GM23338 (cell line): ENCODE results near the gene NLRP14. TPM values are rescaled to one million over a fixed set of nuclear protein-coding genes. Genes with fewer than 3 reads are reported as not detected.

Experiments used
- ATAC-seq: fragments of 200-7000 bp; cut with Tn5 transposase; 3 replicates; pipeline ENCODE4 v1.9.1; 2020
- DNase-seq: peaks from one replicate; pipeline ENCODE4 v3.0.0-alpha.2; 2015; ENCODE audit warnings: low spot score
- H2AFZ ChIP-seq: fragments of 200-600 bp; sonication (generic); 2 replicates; pipeline ENCODE4 v1.8.0; 2016; ENCODE audit warnings: antibody characterized with exemption, mild to moderate bottlenecking, moderate library complexity
- H3F3A ChIP-seq: fragments of 200-600 bp; sonication (generic); replicated peaks from 2 replicates; pipeline ENCODE4 v1.8.0; 2017; ENCODE audit warnings: antibody characterized with exemption, mixed run types, low read depth
- H3K27ac ChIP-seq: fragments of 200-600 bp; sonication (generic); 2 replicates; pipeline ENCODE4 v1.6.1; 2016; ENCODE audit warnings: low read depth
- H3K27me3 ChIP-seq: fragments of 200-600 bp; sonication (generic); 2 replicates; pipeline ENCODE4 v1.8.0; 2016; ENCODE audit warnings: mild to moderate bottlenecking, mixed run types, moderate library complexity; ENCODE audit not compliant: insufficient read depth
- H3K36me3 ChIP-seq: fragments of 200-600 bp; sonication (generic); 2 replicates; pipeline ENCODE4 v1.8.0; 2016; ENCODE audit warnings: mild to moderate bottlenecking; ENCODE audit not compliant: insufficient read depth
- H3K4me1 ChIP-seq: fragments of 200-600 bp; sonication (generic); 2 replicates; pipeline ENCODE4 v1.8.0; 2016; ENCODE audit warnings: mild to moderate bottlenecking, moderate library complexity; ENCODE audit not compliant: insufficient read depth
- H3K4me2 ChIP-seq: fragments of 200-600 bp; sonication (generic); 2 replicates; pipeline ENCODE4 v1.7.1; 2017; ENCODE audit warnings: mixed run types
- H3K4me3 ChIP-seq: fragments of 200-600 bp; sonication (generic); 2 replicates; pipeline ENCODE4 v1.6.1; 2016; ENCODE audit warnings: mixed run types
- H3K79me2 ChIP-seq: fragments of 200-600 bp; sonication (generic); replicated peaks from 2 replicates; pipeline ENCODE4 v1.8.0; 2017; ENCODE audit warnings: mild to moderate bottlenecking; ENCODE audit not compliant: insufficient read depth
- H3K9me2 ChIP-seq: fragments of 200-600 bp; sonication (generic); 2 replicates; pipeline ENCODE4 v1.8.0; 2017; ENCODE audit not compliant: insufficient read depth
- H4K20me1 ChIP-seq: fragments of 200-600 bp; sonication (generic); replicated peaks from 2 replicates; pipeline ENCODE4 v1.8.0; 2017; ENCODE audit warnings: mild to moderate bottlenecking; ENCODE audit not compliant: insufficient read depth
- H3K27ac Mint-ChIP-seq: 2 replicates; pipeline ENCODE4 v1.8.0; 2020; ENCODE audit warnings: inconsistent platforms, mild to moderate bottlenecking, moderate library complexity, mixed read lengths
- H3K27me3 Mint-ChIP-seq: 3 replicates; pipeline ENCODE4 v1.8.0; 2022; ENCODE audit warnings: low read depth, mild to moderate bottlenecking, moderate library complexity, mixed read lengths, inconsistent platforms; ENCODE audit not compliant: insufficient read depth, poor library complexity
- H3K36me3 Mint-ChIP-seq: 3 replicates; pipeline ENCODE4 v1.8.0; 2021; ENCODE audit warnings: low read depth, mild to moderate bottlenecking, inconsistent platforms, moderate library complexity, mixed read lengths
- H3K4me1 Mint-ChIP-seq: 3 replicates; pipeline ENCODE4 v1.8.0; 2020; ENCODE audit warnings: mild to moderate bottlenecking, inconsistent platforms, mixed read lengths
- H3K4me3 Mint-ChIP-seq: 3 replicates; pipeline ENCODE4 v1.8.0; 2021; ENCODE audit warnings: moderate library complexity, mild to moderate bottlenecking, inconsistent platforms, mixed read lengths
- H3K9me3 Mint-ChIP-seq: 3 replicates; pipeline ENCODE4 v1.8.0; 2020; ENCODE audit warnings: moderate library complexity, mild to moderate bottlenecking, inconsistent platforms, mixed read lengths
- CREB1 ChIP-seq: fragments of 250-450 bp; sonication (Bioruptor Pico); IDR thresholded peaks from 2 replicates; pipeline ENCODE4 v1.5.0; 2020; ENCODE audit warnings: low read depth, mild to moderate bottlenecking, moderate library complexity
- EZH2 ChIP-seq: fragments of 200-600 bp; sonication (generic); IDR thresholded peaks from one replicate; pipeline ENCODE4 v1.8.0; 2017; ENCODE audit warnings: antibody characterized with exemption, mild to moderate bottlenecking, low read depth; ENCODE audit not compliant: unreplicated experiment
- EZH2phosphoT487 ChIP-seq: fragments of 200-600 bp; sonication (generic); IDR thresholded peaks from one replicate; pipeline ENCODE4 v1.8.1; 2018; ENCODE audit warnings: antibody characterized with exemption; ENCODE audit not compliant: unreplicated experiment
- JUNB ChIP-seq: IDR thresholded peaks from one replicate; pipeline ENCODE4 v1.6.1; 2016; ENCODE audit warnings: antibody characterized with exemption; ENCODE audit not compliant: unreplicated experiment
- NANOG ChIP-seq: IDR thresholded peaks from 2 replicates; pipeline ENCODE4 v1.6.1; 2016; ENCODE audit warnings: antibody characterized with exemption, borderline replicate concordance
- POLR2AphosphoS5 ChIP-seq: IDR thresholded peaks from 2 replicates; pipeline ENCODE4 v1.6.1; 2016; ENCODE audit warnings: antibody characterized with exemption, low read depth
- STAT1 ChIP-seq: IDR thresholded peaks from one replicate; pipeline ENCODE4 v1.6.1; 2016; ENCODE audit warnings: antibody characterized with exemption; ENCODE audit not compliant: unreplicated experiment
- ZNF114 ChIP-seq: fragments of 250-450 bp; sonication (Bioruptor Pico); IDR thresholded peaks from 2 replicates; pipeline ENCODE4 v1.5.0; 2020; ENCODE audit warnings: mild to moderate bottlenecking, moderate library complexity
- ZNF331 ChIP-seq: fragments of 250-450 bp; sonication (Bioruptor Pico); IDR thresholded peaks from 2 replicates; pipeline ENCODE4 v1.5.0; 2020; ENCODE audit warnings: low read depth, mild to moderate bottlenecking, moderate library complexity
- polyA plus RNA-seq: library from polyadenylated mRNA; unstranded; fragments of >200 nt; fragmentation: Nextera tagmentation; extraction: Ambion mirVana; gene quantifications from 2 replicates; pipeline ENCODE4 v1.2.1, GENCODE V29; 2016
- total RNA-seq: library from RNA; depleted of rRNA; stranded (reverse); fragments of >200 nt; shearing (Covaris generic); gene quantifications from 2 replicates; pipeline ENCODE4 v1.2.3, GENCODE V29; 2014
- TF ChIP-seq, protein P1 (sequence below), 2 experiments: fragments of 200-600 bp in 1 of 2; sonication (generic) in 1 of 2; conservative IDR thresholded peaks; 2 replicates each; pipeline versions ENCODE4 v1.5.1 to v1.6.1; 2016 to 2017; ENCODE audit warnings: antibody characterized with exemption in 2 of 2, low read depth in 2 of 2, mild to moderate bottlenecking in 2 of 2, moderate library complexity in 1 of 2
- TF ChIP-seq, protein P2 (sequence below): IDR thresholded peaks from one replicate; pipeline ENCODE4 v1.6.1; 2018; ENCODE audit warnings: antibody characterized with exemption; ENCODE audit not compliant: unreplicated experiment
- TF ChIP-seq, protein P3 (sequence below): IDR thresholded peaks from 2 replicates; pipeline ENCODE4 v1.6.1; 2016; ENCODE audit warnings: antibody characterized with exemption
- TF ChIP-seq, protein P4 (sequence below): fragments of 250-450 bp; sonication (Bioruptor Pico); IDR thresholded peaks from 2 replicates; pipeline ENCODE4 v1.5.0; 2020; ENCODE audit warnings: mild to moderate bottlenecking, moderate library complexity

NLRP14 gene
- total and polyA plus RNA-seq, 2 experiments from 2014 or later, result 0.10 TPM; not detected in 1

DNA sequence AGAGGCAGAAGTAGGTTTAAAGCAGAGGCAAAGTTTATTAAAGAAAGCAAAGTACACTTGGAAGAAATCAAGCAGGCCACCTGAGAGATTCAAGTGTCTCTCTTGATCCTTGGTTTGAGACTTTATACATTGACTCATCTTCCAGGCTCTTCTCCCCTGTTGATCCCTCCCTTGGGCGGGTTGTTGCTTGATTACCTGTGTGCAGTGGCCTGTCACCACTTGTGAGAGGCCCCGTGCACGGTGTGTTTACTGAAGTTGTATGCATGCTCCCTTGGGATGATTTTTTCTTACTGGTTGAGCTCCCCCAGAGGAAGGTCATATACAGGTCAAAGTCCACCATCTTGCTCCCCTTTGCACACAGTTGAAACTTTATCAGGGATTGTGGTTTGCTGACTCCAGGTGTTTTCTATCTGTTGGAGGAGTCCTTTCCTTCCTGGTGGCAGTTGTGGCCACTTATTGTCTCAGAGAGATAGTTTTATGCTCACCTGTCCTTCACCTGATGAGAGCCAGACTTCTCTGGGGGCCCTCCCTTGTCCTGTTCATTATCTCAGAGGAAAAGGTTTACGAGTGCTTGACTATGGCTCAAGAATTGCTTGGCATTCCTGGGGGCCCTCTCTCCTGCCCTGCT is 52.2 kb downstream of the NLRP14 start:
- H3K4me1 Mint-ChIP-seq, result peaks cover 2% of the 10 kb centered on the region; the same call in 1 of the 3 replicates
- no peak for ATAC-seq
- H3K27me3 ChIP-seq, result no peaks in the 10 kb centered on the region

More for the DNA sequence above, 52.2 kb downstream of the NLRP14 start:
- H4K20me1 ChIP-seq, result no peaks in the 10 kb centered on the region
- H3K36me3 ChIP-seq, result no peaks in the 10 kb centered on the region
- no peak overlapping the region for H3K4me2 ChIP-seq
- Mint-ChIP-seq H3K9me3 (peaks cover 4% of the 10 kb centered on the region), H3K36me3 (peaks cover 3% of the 10 kb centered on the region; the same call in 2 of the 3 replicates), H3K27me3 (peaks cover 2% of the 10 kb centered on the region), H3K4me3 (no peak overlapping the region), H3K27ac (no peak overlapping the region)
- no peaks in the 10 kb centered on the region for H3K79me2 ChIP-seq
- no peak for DNase-seq
- TF ChIP-seq, protein P1, sequence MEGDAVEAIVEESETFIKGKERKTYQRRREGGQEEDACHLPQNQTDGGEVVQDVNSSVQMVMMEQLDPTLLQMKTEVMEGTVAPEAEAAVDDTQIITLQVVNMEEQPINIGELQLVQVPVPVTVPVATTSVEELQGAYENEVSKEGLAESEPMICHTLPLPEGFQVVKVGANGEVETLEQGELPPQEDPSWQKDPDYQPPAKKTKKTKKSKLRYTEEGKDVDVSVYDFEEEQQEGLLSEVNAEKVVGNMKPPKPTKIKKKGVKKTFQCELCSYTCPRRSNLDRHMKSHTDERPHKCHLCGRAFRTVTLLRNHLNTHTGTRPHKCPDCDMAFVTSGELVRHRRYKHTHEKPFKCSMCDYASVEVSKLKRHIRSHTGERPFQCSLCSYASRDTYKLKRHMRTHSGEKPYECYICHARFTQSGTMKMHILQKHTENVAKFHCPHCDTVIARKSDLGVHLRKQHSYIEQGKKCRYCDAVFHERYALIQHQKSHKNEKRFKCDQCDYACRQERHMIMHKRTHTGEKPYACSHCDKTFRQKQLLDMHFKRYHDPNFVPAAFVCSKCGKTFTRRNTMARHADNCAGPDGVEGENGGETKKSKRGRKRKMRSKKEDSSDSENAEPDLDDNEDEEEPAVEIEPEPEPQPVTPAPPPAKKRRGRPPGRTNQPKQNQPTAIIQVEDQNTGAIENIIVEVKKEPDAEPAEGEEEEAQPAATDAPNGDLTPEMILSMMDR (conservative IDR thresholded peaks at IDR 0.05; ENCODE audit: low read depth in 2 of 2), result no peak
- TF ChIP-seq, protein P2, sequence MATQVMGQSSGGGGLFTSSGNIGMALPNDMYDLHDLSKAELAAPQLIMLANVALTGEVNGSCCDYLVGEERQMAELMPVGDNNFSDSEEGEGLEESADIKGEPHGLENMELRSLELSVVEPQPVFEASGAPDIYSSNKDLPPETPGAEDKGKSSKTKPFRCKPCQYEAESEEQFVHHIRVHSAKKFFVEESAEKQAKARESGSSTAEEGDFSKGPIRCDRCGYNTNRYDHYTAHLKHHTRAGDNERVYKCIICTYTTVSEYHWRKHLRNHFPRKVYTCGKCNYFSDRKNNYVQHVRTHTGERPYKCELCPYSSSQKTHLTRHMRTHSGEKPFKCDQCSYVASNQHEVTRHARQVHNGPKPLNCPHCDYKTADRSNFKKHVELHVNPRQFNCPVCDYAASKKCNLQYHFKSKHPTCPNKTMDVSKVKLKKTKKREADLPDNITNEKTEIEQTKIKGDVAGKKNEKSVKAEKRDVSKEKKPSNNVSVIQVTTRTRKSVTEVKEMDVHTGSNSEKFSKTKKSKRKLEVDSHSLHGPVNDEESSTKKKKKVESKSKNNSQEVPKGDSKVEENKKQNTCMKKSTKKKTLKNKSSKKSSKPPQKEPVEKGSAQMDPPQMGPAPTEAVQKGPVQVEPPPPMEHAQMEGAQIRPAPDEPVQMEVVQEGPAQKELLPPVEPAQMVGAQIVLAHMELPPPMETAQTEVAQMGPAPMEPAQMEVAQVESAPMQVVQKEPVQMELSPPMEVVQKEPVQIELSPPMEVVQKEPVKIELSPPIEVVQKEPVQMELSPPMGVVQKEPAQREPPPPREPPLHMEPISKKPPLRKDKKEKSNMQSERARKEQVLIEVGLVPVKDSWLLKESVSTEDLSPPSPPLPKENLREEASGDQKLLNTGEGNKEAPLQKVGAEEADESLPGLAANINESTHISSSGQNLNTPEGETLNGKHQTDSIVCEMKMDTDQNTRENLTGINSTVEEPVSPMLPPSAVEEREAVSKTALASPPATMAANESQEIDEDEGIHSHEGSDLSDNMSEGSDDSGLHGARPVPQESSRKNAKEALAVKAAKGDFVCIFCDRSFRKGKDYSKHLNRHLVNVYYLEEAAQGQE, result no peak
- TF ChIP-seq ZNF331 (CRISPR knock-in tag) (no peak), CREB1 (CRISPR knock-in tag) (no peak), POLR2AphosphoS5 (no peak), NANOG (no peak), JUNB (no peak), STAT1 (no peak), EZH2 (no peak), ZNF114 (CRISPR knock-in tag) (no peak), EZH2phosphoT487 (no peak)
- TF ChIP-seq, protein P3, sequence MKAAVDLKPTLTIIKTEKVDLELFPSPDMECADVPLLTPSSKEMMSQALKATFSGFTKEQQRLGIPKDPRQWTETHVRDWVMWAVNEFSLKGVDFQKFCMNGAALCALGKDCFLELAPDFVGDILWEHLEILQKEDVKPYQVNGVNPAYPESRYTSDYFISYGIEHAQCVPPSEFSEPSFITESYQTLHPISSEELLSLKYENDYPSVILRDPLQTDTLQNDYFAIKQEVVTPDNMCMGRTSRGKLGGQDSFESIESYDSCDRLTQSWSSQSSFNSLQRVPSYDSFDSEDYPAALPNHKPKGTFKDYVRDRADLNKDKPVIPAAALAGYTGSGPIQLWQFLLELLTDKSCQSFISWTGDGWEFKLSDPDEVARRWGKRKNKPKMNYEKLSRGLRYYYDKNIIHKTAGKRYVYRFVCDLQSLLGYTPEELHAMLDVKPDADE, result no peak
- TF ChIP-seq, protein P4, sequence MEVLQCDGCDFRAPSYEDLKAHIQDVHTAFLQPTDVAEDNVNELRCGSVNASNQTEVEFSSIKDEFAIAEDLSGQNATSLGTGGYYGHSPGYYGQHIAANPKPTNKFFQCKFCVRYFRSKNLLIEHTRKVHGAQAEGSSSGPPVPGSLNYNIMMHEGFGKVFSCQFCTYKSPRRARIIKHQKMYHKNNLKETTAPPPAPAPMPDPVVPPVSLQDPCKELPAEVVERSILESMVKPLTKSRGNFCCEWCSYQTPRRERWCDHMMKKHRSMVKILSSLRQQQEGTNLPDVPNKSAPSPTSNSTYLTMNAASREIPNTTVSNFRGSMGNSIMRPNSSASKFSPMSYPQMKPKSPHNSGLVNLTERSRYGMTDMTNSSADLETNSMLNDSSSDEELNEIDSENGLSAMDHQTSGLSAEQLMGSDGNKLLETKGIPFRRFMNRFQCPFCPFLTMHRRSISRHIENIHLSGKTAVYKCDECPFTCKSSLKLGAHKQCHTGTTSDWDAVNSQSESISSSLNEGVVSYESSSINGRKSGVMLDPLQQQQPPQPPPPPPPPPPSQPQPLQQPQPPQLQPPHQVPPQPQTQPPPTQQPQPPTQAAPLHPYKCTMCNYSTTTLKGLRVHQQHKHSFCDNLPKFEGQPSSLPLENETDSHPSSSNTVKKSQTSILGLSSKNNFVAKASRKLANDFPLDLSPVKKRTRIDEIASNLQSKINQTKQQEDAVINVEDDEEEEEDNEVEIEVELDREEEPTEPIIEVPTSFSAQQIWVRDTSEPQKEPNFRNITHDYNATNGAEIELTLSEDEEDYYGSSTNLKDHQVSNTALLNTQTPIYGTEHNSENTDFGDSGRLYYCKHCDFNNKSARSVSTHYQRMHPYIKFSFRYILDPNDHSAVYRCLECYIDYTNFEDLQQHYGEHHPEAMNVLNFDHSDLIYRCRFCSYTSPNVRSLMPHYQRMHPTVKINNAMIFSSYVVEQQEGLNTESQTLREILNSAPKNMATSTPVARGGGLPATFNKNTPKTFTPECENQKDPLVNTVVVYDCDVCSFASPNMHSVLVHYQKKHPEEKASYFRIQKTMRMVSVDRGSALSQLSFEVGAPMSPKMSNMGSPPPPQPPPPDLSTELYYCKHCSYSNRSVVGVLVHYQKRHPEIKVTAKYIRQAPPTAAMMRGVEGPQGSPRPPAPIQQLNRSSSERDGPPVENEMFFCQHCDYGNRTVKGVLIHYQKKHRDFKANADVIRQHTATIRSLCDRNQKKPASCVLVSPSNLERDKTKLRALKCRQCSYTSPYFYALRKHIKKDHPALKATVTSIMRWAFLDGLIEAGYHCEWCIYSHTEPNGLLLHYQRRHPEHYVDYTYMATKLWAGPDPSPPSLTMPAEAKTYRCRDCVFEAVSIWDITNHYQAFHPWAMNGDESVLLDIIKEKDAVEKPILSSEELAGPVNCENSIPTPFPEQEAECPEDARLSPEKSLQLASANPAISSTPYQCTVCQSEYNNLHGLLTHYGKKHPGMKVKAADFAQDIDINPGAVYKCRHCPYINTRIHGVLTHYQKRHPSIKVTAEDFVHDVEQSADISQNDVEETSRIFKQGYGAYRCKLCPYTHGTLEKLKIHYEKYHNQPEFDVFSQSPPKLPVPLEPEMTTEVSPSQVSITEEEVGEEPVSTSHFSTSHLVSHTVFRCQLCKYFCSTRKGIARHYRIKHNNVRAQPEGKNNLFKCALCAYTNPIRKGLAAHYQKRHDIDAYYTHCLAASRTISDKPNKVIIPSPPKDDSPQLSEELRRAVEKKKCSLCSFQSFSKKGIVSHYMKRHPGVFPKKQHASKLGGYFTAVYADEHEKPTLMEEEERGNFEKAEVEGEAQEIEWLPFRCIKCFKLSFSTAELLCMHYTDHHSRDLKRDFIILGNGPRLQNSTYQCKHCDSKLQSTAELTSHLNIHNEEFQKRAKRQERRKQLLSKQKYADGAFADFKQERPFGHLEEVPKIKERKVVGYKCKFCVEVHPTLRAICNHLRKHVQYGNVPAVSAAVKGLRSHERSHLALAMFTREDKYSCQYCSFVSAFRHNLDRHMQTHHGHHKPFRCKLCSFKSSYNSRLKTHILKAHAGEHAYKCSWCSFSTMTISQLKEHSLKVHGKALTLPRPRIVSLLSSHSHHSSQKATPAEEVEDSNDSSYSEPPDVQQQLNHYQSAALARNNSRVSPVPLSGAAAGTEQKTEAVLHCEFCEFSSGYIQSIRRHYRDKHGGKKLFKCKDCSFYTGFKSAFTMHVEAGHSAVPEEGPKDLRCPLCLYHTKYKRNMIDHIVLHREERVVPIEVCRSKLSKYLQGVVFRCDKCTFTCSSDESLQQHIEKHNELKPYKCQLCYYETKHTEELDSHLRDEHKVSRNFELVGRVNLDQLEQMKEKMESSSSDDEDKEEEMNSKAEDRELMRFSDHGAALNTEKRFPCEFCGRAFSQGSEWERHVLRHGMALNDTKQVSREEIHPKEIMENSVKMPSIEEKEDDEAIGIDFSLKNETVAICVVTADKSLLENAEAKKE (CRISPR knock-in tag), result no peak
- no peaks in the 10 kb centered on the region for H3F3A ChIP-seq
- no peak overlapping the region for H3K27ac ChIP-seq
- no peaks in the 10 kb centered on the region for H3K9me2 ChIP-seq
- H3K4me3 ChIP-seq, result no peak overlapping the region
- H3K4me1 ChIP-seq, result no peaks in the 10 kb centered on the region
- H2AFZ ChIP-seq, result no peak overlapping the region
